ENCODE measurements around the gene MRPS21. TPM values are rescaled to one million over a fixed set of nuclear protein-coding genes. Genes with fewer than 3 reads are reported as not detected.
A peak's percentile ranks its signal among the peaks of the same experiment; 100 is the strongest.
"Not testable (repeated sequence)": the region's sequence is repeated elsewhere in the genome, so short reads cannot be mapped to it uniquely, and the experiment has no call there.

The MRPS21 gene
- polyA plus RNA-seq, 2 of the 4 experiments (the other 2 are of a cell fraction): 95.7 to 113 TPM

GRCh38 chr1:150309758-150310508, 16.3 kb downstream of the MRPS21 start (continued):
- no peak for TF ChIP-seq RFX5 (IDR thresholded peaks at IDR 0.05)
- TF ChIP-seq MAZ (IDR thresholded peaks at IDR 0.05; ENCODE audit: borderline replicate concordance, low read depth, low read length): no peak
- no peak for TF ChIP-seq PBX3 (IDR thresholded peaks at IDR 0.05)
- TF ChIP-seq ZC3H11A (IDR thresholded peaks at IDR 0.05): no peak
- no peak for TF ChIP-seq GATA3 (IDR thresholded peaks at IDR 0.05; ENCODE audit: borderline replicate concordance)
- no peak for TF ChIP-seq HMGXB4 (CRISPR knock-in tag; IDR thresholded peaks at IDR 0.05; ENCODE audit: borderline replicate concordance)

GRCh38 chr1:150311762-150312161, 18.1 kb downstream of the MRPS21 start:
- DNase-seq (ENCODE audit: low read depth in 1 of 2, low spot score in 1 of 2): no peak
- POLR2A ChIA-PET: no interaction called here
- no peaks in the 10 kb centered on the region for H3K9me3 ChIP-seq
- 96% methylated on average over 2 of the region's 2 CpGs for WGBS (ENCODE audit: missing lambda C conversion rate)
- no peaks in the 10 kb centered on the region for H3K4me1 ChIP-seq
- TF ChIP-seq HES2 (IDR thresholded peaks at IDR 0.05) (no peak), KDM5A (IDR thresholded peaks at IDR 0.05) (no peak), MAFK (IDR thresholded peaks at IDR 0.05; ENCODE audit: partially characterized antibody) (no peak), SMC3 (IDR thresholded peaks at IDR 0.05) (no peak), MYC (IDR thresholded peaks at IDR 0.05; ENCODE audit: borderline replicate concordance, low read length) (no peak), EP300 (IDR thresholded peaks at IDR 0.05) (no peak), E2F6 (IDR thresholded peaks at IDR 0.05; ENCODE audit: borderline replicate concordance, low read depth) (no peak), NPAS2 (CRISPR knock-in tag; IDR thresholded peaks at IDR 0.05; ENCODE audit: borderline replicate concordance) (no peak), TP53 (CRISPR knock-in tag; IDR thresholded peaks at IDR 0.05) (no peak), POLR2A (IDR thresholded peaks at IDR 0.05; ENCODE audit: low read length) (no peak), FOXS1 (CRISPR knock-in tag; IDR thresholded peaks at IDR 0.05) (no peak), ESRRA (IDR thresholded peaks at IDR 0.05; ENCODE audit: borderline replicate concordance, low read length) (no peak), HDAC2 (IDR thresholded peaks at IDR 0.05) (no peak), HMGXB4 (CRISPR knock-in tag; IDR thresholded peaks at IDR 0.05; ENCODE audit: borderline replicate concordance) (no peak), MAX (IDR thresholded peaks at IDR 0.05) (no peak), CBX8 (IDR thresholded peaks at IDR 0.05) (no peak), JUN (IDR thresholded peaks at IDR 0.05) (no peak), KDM1A (IDR thresholded peaks at IDR 0.05; ENCODE audit: low read depth) (no peak)
- no peak for FAIRE-seq
- CTCF ChIA-PET: no interaction called here
- ATAC-seq: 0 out of 6 replicates have a peak, but pooled peaks of 1 of the 2 experiments have one; percentile 25
- H3K27ac ChIP-seq: no peak overlapping the region
- H3K4me2 ChIP-seq: no peak overlapping the region
- H3K4me3 ChIP-seq: no peak overlapping the region

GRCh38 chr1:150314691-150315090, 21.0 kb downstream of the MRPS21 start:
- FAIRE-seq; POLR2A ChIA-PET; DNase-seq (ENCODE audit: low read depth in 1 of 2, low spot score in 1 of 2); ATAC-seq; H3K9me3 ChIP-seq; H3K4me1 ChIP-seq; H3K27ac ChIP-seq; H3K4me3 ChIP-seq; H3K4me2 ChIP-seq: not testable (repeated sequence)
- CTCF ChIA-PET: interaction anchor here (1.4 kb wide), 1 partner anchor 10 kb away, joined by 4 read pairs; no protein-coding TSS in a partner anchor
- 91% methylated on average over 4 of the region's 4 CpGs for WGBS (ENCODE audit: missing lambda C conversion rate)

All from A549 (cell line).